NCI-H1417 treated with DMSO at 0.1 percent for 48 hours (cell line): Measurements from ENCODE around the gene GALNT14.
"Not testable (repeated sequence)": the region's sequence is repeated elsewhere in the genome, so short reads cannot be mapped to it uniquely, and the experiment has no call there.

Source experiments
- DNase-seq: peaks from one replicate; lab custom pipeline; 2025; lab: John Stamatoyannopoulos, UW

Gene GALNT14

DNA sequence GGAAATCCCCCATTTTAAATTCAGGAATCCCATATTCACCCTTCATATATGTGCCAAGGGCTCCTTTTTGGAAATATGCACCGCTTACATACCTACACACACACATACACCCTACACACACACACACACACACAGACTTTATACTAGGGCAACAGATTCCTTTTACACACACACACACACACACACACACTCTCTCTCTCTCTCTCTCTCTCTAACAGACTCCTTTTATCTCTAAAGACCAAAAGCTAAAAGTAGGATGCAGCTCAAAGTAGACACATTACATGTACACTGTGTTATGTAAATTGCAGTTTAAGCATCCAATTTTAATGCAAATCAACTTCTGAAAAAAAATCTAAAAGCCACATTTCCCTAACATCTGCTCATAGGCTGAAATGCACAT lies 200.0 kb downstream of the GALNT14 start:
- no peak for DNase-seq

DNA sequence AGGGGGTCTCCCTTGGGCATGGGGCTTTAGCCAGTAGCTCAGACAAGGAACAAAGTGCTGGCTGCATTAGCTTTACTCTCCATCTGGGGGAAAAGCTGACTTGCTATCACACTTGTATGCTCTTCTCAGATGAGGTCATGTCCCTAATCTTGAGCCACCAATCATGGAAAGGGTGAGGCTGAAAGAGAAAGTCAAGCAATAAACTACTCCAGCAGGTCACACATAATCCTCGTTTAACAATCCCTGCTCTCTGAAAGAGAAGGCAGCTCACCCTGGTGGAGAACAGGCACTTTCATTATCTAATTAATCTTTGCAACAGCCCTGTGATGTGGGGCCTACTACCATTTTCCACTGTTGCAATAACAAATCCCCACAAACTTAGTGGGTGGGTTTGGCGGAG lies 201.3 kb downstream of the GALNT14 start:
- no peak for DNase-seq

DNA sequence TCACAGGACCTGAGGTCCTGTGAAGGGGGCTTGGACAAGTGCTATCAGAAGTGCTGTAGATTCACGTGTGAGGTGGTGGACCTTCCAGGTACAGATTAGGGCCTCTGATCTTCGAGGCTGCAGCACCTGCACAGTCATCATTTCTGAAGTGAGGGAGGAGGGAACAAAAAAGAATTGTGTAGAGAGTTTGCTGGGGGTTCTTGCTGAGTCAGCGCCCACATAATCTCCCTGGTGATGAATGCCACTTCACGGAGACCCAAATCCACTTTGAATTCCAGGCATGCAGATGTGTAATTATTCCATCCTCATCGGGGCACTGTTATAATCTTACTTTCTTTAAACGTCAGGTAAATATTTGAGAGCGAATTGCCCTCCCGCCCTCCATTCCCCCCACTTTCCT lies 202.4 kb downstream of the GALNT14 start:
- no peak for DNase-seq

DNA sequence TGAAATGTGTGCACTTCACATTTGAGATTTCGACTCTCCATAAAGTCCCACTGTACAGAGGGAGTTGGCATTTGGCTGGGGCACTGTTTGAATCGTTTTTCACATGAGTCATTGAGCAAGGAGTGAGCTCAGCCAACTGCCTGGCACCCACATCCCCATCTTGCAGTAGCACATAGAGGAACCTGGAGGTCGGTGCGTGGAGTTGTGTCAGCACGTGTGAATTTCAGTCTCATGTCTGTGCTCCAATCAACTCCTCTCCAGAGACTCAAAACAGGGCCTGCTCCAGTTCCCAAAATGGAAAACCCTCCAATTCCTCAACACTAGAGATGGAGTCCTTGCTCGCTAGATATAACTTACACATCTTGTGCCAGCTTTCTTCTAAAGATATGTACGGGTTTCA lies 204.2 kb downstream of the GALNT14 start:
- no peak for DNase-seq

DNA sequence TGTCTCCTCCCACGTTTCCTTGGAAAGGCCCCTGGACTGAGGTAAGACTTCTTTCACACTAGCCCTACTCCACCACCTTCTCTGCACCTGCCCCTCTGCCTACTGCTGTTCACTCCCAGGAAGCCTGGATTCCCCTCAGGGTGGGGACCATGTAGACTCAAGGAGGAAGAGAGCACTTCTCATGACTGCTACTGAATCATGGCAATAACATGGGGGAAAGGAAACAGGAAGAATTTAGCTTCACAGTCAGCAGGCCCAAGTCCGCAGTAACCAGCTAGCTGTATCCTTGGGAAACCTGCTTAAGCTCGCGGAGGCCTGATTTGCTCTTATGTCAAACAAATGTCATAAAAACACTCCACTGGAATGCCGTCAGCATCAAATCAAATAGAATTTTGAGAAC lies 204.7 kb downstream of the GALNT14 start:
- DNase-seq: no peak

DNA sequence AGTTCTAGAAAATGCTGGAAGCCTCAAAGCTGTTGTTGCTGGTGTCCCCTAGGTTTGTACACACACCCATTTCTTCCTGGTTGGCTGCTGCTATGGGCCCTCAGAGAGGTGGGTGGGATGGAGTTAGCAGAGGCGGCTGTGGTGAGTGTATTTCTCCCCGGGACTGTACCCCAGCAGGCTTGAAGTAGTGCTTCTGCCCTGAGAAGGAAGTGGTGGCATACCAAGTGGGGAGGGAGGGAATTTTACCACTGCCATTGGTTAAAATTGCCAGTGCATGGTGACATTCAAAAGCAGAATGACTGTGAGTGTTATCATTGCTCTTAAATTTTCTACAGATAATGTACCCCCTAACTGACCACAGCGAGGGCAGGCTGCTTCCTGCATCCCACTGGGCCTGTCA lies 205.4 kb downstream of the GALNT14 start:
- DNase-seq: no peak

DNA sequence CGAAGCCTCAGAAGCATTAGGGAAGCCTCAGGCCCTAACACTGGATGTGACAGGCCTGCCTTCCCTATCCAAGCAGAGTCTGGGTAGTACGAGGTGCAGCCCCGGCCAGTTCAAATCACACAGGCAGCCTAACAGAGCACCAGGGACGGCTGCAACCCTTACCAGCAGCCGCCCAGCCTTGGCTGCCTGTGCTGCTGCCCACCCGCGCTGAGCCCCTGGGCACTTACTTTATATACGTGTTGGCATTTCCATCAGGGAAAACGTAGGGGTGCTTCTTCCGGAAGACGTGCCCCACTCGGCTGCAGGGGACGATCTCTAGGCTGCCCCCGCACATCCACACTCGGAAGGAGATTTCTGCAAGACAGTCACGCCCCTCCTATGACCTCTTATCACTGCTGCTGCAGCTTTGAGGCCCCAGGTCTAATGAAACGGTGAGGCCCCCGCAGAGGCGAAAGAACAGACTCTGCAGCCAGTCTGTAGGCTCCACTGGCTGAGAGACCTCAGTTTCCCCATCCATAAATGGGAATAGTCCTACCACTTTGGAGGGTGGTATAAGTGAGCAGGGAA lies 206.3 kb downstream of the GALNT14 start:
- DNase-seq: no peak

DNA sequence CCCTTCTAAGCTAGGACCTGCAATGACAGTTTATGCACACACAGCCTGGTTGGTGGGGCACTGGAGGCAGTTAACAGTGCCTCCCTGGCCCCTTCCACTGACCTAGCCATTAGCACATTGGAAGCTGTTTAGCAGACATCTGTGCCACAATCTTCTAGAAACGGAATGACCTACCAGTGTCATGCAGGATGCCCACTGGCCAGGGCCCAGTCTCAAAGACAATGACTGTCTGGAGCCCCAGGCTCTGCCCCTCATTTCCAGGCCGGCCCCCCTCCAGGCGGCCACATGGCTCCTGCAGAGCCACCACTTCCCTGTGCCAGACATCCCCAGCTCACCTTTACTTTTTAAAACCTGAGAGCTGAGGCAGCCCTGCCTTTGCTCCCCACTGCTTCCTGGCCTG lies 207.5 kb downstream of the GALNT14 start:
- DNase-seq: no peak

DNA sequence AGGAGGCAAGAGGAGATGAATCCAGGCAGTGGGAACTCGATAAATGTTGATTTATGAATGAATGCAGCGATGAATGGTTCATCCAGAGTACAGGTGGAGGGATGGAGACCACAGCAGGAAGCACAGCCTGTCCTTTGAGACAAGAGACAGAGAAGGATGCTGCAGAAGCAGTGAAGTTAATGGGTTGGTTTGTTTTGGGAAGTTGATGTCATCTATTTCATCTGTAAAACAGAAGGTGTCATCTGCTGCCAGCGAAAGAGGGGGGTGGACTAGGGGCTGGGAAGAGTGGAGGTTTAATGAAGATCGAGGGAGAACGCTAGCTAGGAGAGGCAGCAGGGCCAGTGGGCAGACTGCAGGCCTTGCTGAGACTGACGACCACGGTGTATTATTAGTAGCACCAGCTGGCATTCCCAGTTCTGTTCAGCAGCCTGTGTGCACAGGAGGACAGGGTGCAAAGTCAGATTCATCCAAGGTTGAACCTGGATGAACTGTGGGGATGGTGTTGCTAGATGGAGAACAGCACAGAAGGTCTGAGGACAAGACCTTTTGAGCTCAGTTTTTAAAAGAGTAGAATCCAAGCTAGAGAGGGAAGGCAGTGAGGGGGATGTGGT lies 210.7 kb downstream of the GALNT14 start:
- DNase-seq: no peak

DNA sequence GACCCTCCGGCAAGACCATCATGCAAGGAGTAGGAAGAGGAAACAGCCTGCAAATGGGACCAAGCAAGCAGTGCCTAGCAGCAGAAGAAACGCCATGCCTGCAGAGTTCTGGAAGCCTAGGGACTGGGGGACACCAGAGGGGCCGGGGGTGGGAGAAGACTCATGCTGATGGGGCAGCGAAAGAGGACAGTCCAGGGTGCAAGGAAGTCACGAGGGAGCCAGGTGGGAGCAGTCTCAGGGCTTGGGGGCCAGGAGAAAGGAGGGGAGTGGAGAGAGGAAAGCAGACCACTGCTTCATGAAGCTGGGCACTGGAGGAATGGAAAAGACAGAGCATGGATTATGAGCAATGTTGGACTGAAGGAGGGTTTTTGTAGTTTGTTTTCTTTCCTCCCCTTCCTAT lies 211.6 kb downstream of the GALNT14 start:
- DNase-seq: no peak

DNA sequence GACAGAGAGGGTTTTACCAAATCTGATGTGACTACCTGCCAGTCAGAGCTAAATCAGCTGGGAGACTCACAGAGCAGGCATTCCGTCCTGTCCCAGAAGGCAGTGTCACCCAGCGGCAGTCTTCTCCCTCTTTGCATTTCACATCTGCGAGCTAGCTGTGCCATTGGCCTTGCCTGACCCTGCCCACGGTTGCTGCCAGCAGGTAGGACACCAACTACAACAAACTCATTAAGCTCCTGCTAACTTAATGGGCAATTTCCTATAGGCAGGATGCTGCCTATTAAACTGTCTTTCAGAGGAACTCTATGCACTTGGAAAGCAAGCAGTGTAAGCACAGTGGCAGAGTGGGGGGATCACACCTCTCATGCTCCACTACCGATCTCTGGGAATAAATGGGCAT lies 214.6 kb downstream of the GALNT14 start:
- no peak for DNase-seq

DNA sequence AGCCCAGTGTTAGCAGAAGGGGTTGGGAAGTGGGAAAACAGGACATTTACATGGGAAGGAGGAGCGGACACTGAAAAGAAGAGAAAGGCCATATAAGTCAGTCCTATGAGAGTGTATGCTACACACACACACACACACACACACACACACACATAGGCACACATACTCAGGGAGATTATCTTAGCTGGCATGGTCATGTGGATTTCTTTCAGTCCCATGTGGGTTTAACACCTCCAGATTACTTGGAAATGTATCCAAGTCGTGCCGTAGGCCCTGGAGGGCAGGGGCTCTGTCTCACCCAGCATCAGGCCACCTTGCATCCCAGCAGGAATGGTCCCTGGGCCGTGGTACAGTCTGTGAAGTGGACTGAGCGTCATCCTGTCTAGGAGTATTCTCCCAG lies 217.7 kb downstream of the GALNT14 start:
- DNase-seq: no peak

DNA sequence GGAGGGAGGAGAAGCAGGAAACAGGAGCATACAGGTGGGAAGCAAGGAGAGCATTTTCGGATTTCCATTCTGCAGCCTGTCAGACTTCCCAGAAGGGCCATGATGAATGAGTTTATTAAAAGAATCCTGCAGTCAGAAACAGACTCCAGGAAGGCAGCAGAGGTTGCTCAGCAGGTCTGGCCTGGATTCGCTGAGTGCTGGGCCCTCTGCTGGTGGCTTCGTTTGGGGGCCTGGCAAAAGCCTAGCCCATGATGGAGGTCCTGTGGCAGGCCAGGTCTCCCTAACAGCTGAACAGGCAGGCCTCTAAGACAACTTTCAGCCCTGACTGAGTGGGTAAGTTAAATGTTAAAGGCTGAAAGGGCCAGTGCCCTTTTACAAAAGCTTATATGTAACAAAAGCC lies 222.8 kb downstream of the GALNT14 start:
- no peak for DNase-seq

DNA sequence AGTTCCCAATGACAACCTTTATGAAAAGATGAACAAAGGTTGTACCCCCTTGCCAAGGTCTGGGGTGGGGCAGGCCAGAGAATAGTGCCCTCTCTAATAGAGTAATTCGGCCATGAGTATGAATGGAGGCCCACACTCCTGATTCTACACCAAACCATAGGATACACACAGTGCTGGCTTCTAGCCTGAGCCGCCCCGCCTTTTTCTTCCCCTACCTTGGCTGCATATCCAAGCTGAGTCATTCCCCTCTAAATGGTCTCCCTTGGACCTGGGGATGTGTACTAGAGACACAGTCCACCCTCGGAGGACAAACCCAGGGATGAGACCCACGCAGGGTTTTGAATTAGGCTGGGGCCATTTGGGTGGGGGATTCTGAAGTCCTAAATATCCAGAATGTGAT lies 223.8 kb downstream of the GALNT14 start:
- DNase-seq: no peak

DNA sequence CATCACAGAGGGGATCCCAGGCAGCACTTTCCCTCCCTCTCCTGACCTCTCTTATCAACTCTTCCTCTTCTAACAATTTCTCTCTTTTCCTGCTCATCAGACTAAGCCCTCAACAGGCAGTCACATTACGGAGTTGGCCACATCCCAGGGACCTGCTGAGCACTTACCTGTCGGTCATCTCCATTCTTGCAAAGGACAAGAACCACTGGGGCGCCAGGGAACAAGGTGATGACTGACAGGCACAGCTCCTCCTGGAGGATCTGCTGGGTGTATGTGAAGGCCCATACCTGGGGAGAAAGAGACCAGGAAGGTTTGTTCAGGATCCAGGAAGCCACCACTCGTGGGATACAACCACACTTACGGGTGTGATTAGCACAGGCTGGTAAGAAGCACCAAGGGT lies 226.2 kb downstream of the GALNT14 start:
- no peak for DNase-seq

DNA sequence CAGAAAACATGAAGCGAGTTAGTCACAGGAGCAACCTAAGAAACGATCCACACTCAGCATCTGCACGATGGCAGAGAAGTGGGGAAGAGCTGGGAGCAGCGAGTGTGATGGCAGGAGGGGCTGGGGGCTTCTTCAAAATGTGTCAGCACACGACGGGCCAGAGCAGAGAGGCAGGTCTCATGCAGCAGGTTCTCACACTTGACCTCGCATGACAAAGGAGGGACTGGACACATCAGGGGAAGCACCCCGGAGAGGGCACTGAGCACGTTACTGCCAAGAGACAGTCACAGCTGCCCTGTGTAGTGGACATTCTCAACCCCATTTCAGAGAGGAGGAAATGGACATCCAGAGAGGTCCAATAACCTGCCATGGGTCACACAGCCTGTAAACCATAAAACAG lies 226.9 kb downstream of the GALNT14 start:
- no peak for DNase-seq

DNA sequence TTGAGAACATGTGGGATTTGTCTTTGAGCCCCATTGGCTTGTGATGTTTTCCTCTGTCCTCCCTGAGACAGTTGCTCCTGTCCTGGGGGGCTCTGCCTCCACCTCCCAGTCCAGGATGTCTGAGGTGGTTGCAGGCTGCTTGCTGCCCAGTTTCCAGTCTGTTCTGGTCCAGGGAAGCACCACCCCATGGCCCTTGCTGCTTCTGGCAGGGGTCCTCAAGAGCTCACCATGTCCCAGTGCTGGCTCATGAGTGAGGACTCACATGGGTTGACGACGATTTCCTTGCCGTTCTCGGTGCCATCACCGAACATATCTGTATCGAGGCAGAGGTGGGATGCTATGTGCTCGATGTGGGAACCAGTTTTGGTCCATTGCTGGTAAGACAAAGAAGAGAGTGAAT lies 227.6 kb downstream of the GALNT14 start:
- DNase-seq: no peak

DNA sequence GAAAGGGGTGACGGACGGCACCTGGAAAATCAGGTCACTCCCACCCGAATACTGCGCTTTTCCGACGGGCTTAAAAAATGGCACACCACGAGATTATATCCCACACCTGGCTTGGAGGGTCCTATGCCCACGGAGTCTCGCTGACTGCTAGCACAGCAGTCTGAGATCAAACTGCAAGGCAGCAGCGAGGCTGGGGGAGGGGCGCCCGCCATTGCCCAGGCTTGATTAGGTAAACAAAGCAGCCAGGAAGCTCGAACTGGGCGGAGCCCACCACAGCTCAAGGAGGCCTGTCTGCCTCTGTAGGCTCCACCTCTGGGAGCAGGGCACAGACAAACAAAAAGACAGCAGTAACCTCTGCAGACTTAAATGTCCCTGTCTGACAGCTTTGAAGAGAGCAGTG lies 233.8 kb downstream of the GALNT14 start:
- not testable (repeated sequence) for DNase-seq

DNA sequence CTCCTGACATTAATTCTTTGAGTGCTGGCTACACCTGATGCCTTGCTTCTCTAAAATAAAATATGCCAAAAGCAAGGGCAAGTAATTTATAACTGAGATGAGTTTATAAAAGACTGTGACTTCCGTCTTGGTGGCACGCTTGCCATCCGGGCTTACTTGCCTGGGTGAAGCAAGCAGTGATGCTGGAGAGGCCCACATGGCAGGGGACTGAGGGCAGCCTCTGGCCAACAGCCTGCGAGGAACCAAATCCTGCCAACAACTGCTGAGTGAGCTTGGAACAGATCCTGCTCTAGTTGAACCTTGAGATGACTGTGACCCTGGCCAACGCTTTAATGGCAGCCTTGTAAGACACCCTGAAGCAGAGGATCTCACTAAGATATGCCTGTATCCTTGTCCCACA lies 234.9 kb downstream of the GALNT14 start:
- DNase-seq: no peak

DNA sequence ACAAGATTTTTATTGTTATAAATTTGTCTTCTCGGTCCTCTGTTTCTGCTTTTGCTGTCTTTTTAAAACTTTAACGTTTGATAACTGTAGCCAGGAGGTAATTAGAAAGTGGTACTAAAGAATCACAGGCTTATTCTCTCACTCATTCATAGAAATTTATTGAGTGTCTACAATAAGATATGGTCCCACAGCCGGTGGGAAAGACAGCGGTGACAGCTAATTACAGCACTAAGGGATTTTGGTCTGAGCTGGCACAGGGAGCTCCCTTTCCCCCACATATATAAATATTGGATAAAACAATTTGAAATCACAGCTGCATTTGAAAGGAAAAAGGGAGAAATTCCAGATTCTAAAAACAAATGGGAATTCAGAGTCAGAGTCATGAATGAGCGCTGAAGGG lies 237.9 kb downstream of the GALNT14 start:
- no peak for DNase-seq

DNA sequence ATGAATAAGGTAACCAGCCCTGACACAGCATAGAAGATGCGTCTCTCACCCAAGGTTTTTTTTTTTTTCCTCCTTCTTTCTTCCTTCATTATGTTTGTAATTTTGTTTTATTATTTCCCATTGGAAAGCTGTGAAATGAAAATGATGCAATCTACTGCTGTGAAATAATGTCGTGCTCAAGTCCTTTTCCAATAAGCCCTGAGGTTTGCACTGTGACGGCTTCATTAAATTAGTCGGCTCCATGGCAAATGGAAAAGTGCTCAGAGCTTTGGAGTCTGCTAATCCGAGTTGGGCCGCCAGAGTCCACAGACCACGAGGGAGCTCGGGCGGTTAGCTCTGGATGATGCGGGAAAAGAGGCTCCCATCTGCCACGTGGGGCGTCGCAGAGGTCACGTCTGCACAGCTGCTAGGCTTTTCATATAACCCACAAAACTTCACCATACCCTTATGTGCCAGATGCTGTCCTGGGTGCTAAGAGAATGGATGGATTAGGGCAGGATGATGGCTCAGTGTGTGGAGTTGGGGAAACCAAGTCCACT lies 238.7 kb downstream of the GALNT14 start:
- DNase-seq: no peak

DNA sequence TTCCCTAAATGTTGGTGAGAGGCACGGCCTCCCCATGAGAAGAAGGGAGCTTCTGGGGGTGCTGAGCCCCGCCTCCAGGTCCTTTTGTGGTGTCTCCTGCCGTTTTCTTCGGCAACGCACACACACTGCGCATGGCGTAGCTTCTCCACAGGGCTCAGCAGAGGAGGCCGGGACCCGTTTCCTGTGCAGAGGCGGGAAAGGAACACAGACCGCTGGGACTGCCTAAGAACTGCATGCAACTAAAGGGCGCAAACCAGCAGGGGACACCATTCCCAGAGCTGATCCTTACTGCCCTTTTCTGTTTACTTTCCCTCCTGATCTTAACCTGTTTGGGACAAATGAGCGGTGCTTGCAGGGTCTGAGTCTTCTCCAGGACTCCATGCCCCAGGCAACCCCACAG lies 240.7 kb downstream of the GALNT14 start:
- no peak for DNase-seq

DNA sequence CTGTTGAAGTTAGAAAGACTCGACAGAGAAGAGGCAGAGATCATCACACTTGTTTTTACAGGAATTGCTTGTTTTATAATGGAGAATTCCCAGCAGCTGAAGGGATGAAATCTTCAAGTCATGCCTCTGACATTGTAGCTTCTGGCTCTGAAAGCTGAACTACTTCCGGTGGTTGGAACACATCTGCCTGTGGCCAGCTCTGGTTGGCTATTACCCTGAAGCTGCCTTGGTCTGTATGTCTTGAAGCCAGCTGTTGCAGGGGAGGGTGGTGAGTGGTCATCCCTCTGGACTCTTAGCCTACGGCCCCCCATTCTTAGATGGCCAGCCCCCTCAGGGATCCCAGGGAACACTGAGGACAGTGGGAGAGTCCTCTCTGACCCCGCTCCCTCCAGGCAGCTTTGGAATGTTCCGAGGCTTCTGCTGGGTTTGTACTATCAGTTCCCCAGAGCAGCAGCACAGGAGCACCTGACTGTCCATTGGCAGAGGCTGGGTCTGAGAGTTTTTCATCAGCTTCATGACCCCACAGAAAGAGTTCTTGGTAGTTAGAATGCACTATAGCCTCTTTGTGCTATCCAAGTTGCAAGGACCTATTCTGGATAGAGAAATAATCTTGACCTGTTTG lies 243.6 kb downstream of the GALNT14 start:
- DNase-seq: no peak
